Brain microvascular endothelial cell (primary cell): ENCODE data around the gene KRTAP9-1.
"Not testable (repeated sequence)": the region's sequence is repeated elsewhere in the genome, so short reads cannot be mapped to it uniquely, and the experiment has no call there.

Experiments used
- DNase-seq: peaks from one replicate; pipeline ENCODE4 v3.0.0-alpha.2; 2020
- H3K27ac ChIP-seq: fragments of 250-450 bp; sonication (Bioruptor Pico); 2 replicates; pipeline ENCODE4 v1.5.1; 2020; ENCODE audit warnings: mild to moderate bottlenecking, moderate library complexity
- H3K27me3 ChIP-seq: fragments of 250-450 bp; sonication (Bioruptor Pico); replicated peaks from 2 replicates; pipeline ENCODE4 v1.5.1; 2020; ENCODE audit warnings: mild to moderate bottlenecking
- H3K36me3 ChIP-seq: fragments of 250-450 bp; sonication (Bioruptor Pico); replicated peaks from 2 replicates; pipeline ENCODE4 v1.5.1; 2020; ENCODE audit warnings: mild to moderate bottlenecking
- H3K4me3 ChIP-seq: 2 replicates; pipeline ENCODE4 v1.5.1; 2011; ENCODE audit warnings: low read depth, mild to moderate bottlenecking, control low read depth, low read length, moderate library complexity
- in situ Hi-C: cut with HindIII; loops from 2 replicates; pipeline ENCODE4 v1.10.0; 2017; ENCODE audit warnings: low sequenced_read_pairs, low pct_ligation_motif_present
- TF ChIP-seq, protein P1 (sequence below): IDR thresholded peaks from 2 replicates; pipeline ENCODE4 v1.5.1; 2011; ENCODE audit warnings: low read depth, mild to moderate bottlenecking, moderate library complexity, low read length, control low read depth, inconsistent platforms; ENCODE audit errors: missing control alignments

The KRTAP9-1 gene

GRCh38 chr17:41149652-41149985 is 40.1 kb upstream of the KRTAP9-1 start, which contains the start of gene KRTAP4-5:
Gene KRTAP4-5, minus strand, starts transcription at chr17:41149825. Its CDS starts 58 bp downstream, at chr17:41149767.
- Histone ChIP-seq H3K36me3 (no peaks in the 10 kb centered on the region), H3K4me3 (no peak within 1 kb of the TSS), H3K27me3 (no peaks in the 10 kb centered on the region), H3K27ac (no peak within 1 kb of the TSS)
- TF ChIP-seq, protein P1, sequence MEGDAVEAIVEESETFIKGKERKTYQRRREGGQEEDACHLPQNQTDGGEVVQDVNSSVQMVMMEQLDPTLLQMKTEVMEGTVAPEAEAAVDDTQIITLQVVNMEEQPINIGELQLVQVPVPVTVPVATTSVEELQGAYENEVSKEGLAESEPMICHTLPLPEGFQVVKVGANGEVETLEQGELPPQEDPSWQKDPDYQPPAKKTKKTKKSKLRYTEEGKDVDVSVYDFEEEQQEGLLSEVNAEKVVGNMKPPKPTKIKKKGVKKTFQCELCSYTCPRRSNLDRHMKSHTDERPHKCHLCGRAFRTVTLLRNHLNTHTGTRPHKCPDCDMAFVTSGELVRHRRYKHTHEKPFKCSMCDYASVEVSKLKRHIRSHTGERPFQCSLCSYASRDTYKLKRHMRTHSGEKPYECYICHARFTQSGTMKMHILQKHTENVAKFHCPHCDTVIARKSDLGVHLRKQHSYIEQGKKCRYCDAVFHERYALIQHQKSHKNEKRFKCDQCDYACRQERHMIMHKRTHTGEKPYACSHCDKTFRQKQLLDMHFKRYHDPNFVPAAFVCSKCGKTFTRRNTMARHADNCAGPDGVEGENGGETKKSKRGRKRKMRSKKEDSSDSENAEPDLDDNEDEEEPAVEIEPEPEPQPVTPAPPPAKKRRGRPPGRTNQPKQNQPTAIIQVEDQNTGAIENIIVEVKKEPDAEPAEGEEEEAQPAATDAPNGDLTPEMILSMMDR = no peak
- in situ Hi-C loops = no loop called here
- DNase-seq = no peak

DNA sequence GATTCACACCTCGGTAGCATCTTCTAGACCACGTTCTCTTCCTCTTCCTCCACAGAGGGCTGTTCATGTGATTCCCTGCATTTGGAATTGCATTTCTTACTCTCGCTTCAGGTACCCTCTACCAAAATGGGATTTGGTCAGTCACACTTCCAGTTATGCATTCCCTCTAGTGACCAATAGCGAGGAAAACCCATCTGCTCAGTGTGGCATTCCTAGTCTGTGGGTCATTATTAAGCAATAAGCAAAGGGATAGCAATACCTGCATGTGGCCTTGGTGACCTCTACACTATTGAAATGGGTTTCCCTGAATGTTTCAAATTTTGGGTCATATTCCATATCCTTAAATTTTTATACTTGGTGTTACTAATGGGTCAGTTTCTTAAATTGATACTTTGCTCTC is 39.7 kb upstream of the KRTAP9-1 start:
- Histone ChIP-seq H3K27ac (no peak overlapping the region), H3K36me3 (no peaks in the 10 kb centered on the region), H3K27me3 (no peaks in the 10 kb centered on the region), H3K4me3 (no peak overlapping the region)
- DNase-seq = no peak
- TF ChIP-seq, protein P1 = no peak
- in situ Hi-C loops = no loop called here

GRCh38 chr17:41151525-41151924 is 38.2 kb upstream of the KRTAP9-1 start:
- TF ChIP-seq, protein P1 = no peak
- DNase-seq = no peak

DNA sequence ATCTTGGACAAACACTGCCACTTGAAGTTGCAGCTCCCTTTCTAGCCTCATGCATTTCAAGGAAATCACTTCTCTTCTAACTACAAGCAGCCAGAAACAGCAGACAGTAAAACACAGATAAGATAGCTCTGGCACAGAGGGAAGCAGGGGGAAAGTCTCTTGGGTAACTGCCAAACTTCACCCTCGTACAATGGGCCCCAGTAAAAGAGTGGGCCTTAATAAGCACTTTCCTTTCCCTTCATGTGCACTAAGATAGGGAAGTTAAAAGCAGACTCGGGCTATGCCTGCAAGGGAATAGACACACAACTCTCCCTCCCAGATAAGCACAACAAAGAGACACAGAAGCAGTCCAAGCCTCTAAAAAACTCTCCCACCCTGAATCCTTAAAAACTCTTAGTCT is 35.8 kb upstream of the KRTAP9-1 start:
- TF ChIP-seq, protein P1 = no peak
- Histone ChIP-seq H3K27ac (no peak overlapping the region), H3K36me3 (no peaks in the 10 kb centered on the region), H3K4me3 (no peak overlapping the region), H3K27me3 (no peaks in the 10 kb centered on the region)
- in situ Hi-C loops = no loop called here
- no peak for DNase-seq

More at GRCh38 chr17:41151525-41151924, 38.2 kb upstream of the KRTAP9-1 start:
- Histone ChIP-seq H3K27me3 (no peaks in the 10 kb centered on the region), H3K27ac (no peak overlapping the region), H3K36me3 (no peaks in the 10 kb centered on the region), H3K4me3 (no peak overlapping the region)
- in situ Hi-C loops = no loop called here

DNA sequence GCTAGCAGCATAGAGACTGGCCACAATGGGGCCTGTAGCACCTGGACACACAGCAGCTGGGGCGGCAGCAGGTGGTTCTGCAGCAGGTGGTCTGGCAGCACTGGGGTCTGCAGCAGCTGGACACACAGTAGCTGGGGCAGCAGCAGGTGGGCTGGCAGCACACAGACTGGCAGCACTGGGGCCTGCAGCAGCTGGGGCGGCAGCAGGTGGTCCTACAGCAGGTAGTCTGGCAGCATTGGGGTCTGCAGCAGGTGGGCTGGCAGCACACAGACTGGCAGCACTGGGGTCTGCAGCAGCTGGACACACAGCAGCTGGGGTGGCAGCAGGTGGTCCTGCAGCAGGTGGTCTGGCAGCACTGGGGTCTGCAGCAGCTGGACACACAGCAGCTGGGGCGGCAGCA is 29.5 kb upstream of the KRTAP9-1 start:
- H3K27ac ChIP-seq, DNase-seq, H3K27me3 ChIP-seq, in situ Hi-C loops, H3K36me3 ChIP-seq, H3K4me3 ChIP-seq: not testable (repeated sequence)

DNA sequence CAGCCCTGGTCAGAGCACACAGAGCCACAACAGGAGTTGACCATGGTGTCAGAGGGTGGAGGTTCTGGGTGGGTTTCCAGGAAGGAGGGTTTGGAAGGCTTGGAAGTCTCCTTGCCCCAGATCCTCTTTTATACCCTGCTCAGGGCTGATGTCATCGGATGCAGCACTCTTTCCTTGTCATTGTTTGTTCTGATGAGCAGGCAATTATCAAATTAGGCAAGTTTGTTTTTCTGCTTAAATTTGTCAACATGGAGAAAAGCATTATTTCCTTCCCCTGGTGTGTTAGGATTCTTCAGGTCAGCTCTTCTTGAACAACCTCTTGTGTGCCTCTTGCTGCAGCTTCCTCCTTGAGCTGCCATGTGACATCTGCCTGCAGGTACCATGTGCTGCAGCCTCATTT is 29.0 kb upstream of the KRTAP9-1 start, which contains the start of gene KRTAP4-4:
TSS of gene KRTAP4-4 (minus strand) at position 101 of the 400 bp plus-strand sequence. CDS start at position 44, 57 bp downstream.
- in situ Hi-C loops = no loop called here
- Histone ChIP-seq H3K36me3 (no peaks in the 10 kb centered on the region), H3K27me3 (no peaks in the 10 kb centered on the region), H3K4me3 (no peak within 1 kb of the TSS), H3K27ac (no peak within 1 kb of the TSS)
- no peak for DNase-seq
- TF ChIP-seq, protein P1 = no peak
